MCF 10A (cell line): ENCODE data around the gene POLR3H. TPM values are rescaled to one million over a fixed set of nuclear protein-coding genes. Genes with fewer than 3 reads are reported as not detected.

Experiments used
- BruUV-seq: library from RNA; stranded (reverse); fragments of 400-500 nt; replicated peaks from 2 replicates; lab custom pipeline; 2021; lab: Mats Ljungman, UMichigan
- CTCF ChIA-PET: fragments of 300-600 bp; sonication (Branson Sonifier 250); formaldehyde crosslinking; extraction: SDS; loops from one replicate; lab custom pipeline; 2021; ENCODE audit warnings: antibody characterized with exemption, inconsistent platforms; lab: Yijun Ruan, JAX
- POLR2A ChIA-PET: fragments of 300-600, 350-650 bp; sonication (Branson Sonifier 250); formaldehyde crosslinking; extraction: SDS; loops from one replicate; lab custom pipeline; 2020; ENCODE audit warnings: antibody characterized with exemption, inconsistent platforms; lab: Yijun Ruan, JAX
- DNase-seq: peaks from one replicate; pipeline ENCODE4 v3.0.0-alpha.2; 2018; ENCODE audit not compliant: unreplicated experiment
- H3K27ac Mint-ChIP-seq: one replicate; pipeline ENCODE4 v1.8.0; 2022; ENCODE audit warnings: mild to moderate bottlenecking, low read depth, mixed read lengths; ENCODE audit not compliant: unreplicated experiment
- H3K27me3 Mint-ChIP-seq: one replicate; pipeline ENCODE4 v1.8.0; 2022; ENCODE audit warnings: mixed read lengths; ENCODE audit not compliant: insufficient read depth, unreplicated experiment
- H3K36me3 Mint-ChIP-seq: one replicate; pipeline ENCODE4 v1.8.0; 2022; ENCODE audit warnings: mild to moderate bottlenecking, moderate library complexity, mixed read lengths; ENCODE audit not compliant: insufficient read depth, unreplicated experiment
- H3K4me1 Mint-ChIP-seq: one replicate; pipeline ENCODE4 v1.8.0; 2022; ENCODE audit warnings: mixed read lengths; ENCODE audit not compliant: insufficient read depth, unreplicated experiment
- H3K4me3 Mint-ChIP-seq: one replicate; pipeline ENCODE4 v1.8.0; 2022; ENCODE audit warnings: mild to moderate bottlenecking, moderate library complexity, mixed read lengths; ENCODE audit not compliant: unreplicated experiment
- H3K9me3 Mint-ChIP-seq: one replicate; pipeline ENCODE4 v1.8.0; 2022; ENCODE audit warnings: mixed read lengths; ENCODE audit not compliant: unreplicated experiment
- intact Hi-C: fragments of 100-400 bp; cut with micrococcal nuclease; formaldehyde crosslinking; loops from 2 replicates; pipeline ENCODE4 v1.14.1; 2022
- total RNA-seq: library from RNA; stranded (reverse); gene quantifications from 2 replicates; pipeline ENCODE4 v1.2.3, GENCODE V29; 2022
- TF ChIP-seq, protein P1 (sequence below): fragments of 200-600 bp; IDR thresholded peaks from one replicate; pipeline ENCODE4 v1.8.0; 2022; ENCODE audit warnings: antibody characterized with exemption, mild to moderate bottlenecking; ENCODE audit not compliant: unreplicated experiment

The POLR3H gene
- total RNA-seq, 1 experiment from 2014 or later: 35.5 TPM

DNA sequence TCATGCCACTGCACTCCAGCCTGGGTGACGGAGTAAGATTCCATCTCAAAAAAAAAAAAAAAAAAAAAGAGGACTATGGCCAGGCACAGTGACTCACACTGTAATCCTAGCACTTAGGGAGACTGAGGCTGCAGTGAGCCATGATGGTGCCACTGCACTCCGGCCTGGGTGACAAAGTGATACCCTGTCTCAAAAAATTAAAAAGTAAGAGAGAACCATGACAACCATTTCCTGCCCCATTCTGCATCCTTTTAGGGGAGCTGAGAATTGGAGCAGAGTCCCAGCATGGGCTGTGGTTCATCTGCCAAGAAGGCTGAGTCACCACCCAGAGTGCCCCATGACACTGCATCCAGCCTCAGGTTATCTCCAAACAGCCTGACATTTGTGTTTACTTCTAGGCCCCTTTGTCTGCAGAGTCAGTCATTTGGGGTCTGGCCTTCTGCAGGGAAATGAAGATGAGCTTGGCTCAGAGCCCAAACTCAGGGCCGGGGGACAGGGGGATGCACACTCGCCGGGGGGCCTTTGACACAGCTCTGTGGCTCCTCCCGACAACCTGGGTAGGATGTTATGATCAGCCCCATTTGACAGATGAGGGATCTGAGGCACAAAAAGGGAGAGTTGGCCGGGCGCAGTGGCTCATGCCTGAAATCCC is 21.3 kb upstream of the POLR3H start:
- Mint-ChIP-seq H3K27ac (no peak overlapping the region), H3K36me3 (no peaks in the 10 kb centered on the region), H3K4me3 (no peak overlapping the region), H3K4me1 (peaks cover 8% of the 10 kb centered on the region), H3K27me3 (no peaks in the 10 kb centered on the region), H3K9me3 (no peaks in the 10 kb centered on the region)
- peak; percentile 82 for DNase-seq
- intact Hi-C loops: no loop called here
- TF ChIP-seq, protein P1, sequence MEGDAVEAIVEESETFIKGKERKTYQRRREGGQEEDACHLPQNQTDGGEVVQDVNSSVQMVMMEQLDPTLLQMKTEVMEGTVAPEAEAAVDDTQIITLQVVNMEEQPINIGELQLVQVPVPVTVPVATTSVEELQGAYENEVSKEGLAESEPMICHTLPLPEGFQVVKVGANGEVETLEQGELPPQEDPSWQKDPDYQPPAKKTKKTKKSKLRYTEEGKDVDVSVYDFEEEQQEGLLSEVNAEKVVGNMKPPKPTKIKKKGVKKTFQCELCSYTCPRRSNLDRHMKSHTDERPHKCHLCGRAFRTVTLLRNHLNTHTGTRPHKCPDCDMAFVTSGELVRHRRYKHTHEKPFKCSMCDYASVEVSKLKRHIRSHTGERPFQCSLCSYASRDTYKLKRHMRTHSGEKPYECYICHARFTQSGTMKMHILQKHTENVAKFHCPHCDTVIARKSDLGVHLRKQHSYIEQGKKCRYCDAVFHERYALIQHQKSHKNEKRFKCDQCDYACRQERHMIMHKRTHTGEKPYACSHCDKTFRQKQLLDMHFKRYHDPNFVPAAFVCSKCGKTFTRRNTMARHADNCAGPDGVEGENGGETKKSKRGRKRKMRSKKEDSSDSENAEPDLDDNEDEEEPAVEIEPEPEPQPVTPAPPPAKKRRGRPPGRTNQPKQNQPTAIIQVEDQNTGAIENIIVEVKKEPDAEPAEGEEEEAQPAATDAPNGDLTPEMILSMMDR: no peak
- no TSS peak for BruUV-seq
- CTCF ChIA-PET: interaction anchor here (0.6 to 1.0 kb wide), 2 partner anchors 16 to 53 kb away, joined by 3 read pairs; no protein-coding TSS in a partner anchor
- POLR2A ChIA-PET: interaction anchor here (0.6 to 2.8 kb wide), 4 partner anchors 22 to 75 kb away, joined by 3 to 23 read pairs (median 4); partner anchors contain the start of genes DESI1, PMM1, POLR3H and XRCC6

DNA sequence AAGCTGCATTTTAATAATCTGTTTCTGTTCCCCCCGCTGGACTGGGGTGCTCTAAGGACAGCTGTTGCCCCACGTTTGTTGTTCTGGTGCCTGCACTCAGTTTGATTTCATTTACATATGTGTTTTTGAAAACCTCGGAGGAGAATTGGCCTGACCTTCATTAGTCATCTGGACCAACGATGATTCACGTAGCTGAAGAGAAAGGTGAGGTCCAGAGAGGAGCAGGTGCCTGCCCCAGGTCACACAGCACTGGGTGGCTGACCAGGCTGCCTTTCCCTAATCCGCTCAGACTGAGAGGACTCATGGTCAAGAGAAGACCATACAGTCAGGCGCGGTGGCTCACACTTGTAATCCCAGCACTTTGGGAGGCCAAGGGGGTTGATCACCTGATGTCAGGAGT is 20.3 kb upstream of the POLR3H start:
- TF ChIP-seq, protein P1: no peak
- intact Hi-C loops: no loop called here
- POLR2A ChIA-PET: interaction anchor here (1.1 to 2.8 kb wide), 3 partner anchors 15 to 25 kb away, joined by 3 to 23 read pairs (median 4); partner anchors contain the start of genes PMM1 and POLR3H
- H3K27me3 Mint-ChIP-seq: no peaks in the 10 kb centered on the region
- peaks cover 8% of the 10 kb centered on the region for H3K4me1 Mint-ChIP-seq
- CTCF ChIA-PET: interaction anchor here (0.6 kb wide), 1 partner anchor 17 kb away, joined by 3 read pairs; no protein-coding TSS in a partner anchor
- no peak overlapping the region for H3K4me3 Mint-ChIP-seq
- H3K27ac Mint-ChIP-seq: no peak overlapping the region
- no TSS peak for BruUV-seq
- no peaks in the 10 kb centered on the region for H3K9me3 Mint-ChIP-seq
- H3K36me3 Mint-ChIP-seq: no peaks in the 10 kb centered on the region
- DNase-seq: peak; percentile 49

DNA sequence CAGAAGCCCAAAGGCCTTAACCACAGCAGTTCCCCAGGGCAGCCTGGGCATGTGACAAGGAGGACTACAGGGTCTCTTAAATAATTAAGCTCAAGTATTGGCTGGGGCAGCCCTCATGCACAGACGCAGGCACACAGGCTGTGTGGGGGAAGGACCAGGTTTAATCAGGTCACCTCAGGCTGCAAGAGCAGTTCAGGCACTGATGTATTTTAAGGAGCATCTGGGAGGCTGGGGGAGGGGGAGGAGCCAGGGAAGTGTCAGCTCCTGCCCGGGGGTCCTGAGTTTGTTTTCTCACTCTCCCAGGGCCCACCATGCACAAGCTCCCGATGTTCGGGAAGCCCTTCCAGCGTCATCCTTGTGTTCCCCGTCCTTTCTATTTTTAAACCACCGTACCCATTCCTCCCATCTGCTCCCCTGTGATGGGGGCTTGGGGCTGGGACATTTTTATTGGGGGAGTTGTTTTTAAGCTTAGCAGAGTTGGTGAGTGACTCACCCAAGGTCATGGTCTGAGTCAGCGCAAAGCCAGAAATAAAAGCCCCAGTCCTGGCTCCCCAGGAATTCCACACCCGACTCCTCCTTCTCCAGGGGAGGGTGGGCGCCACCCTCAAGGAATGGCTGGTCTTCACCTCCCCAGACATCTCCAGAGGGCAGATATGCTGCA is 18.9 kb upstream of the POLR3H start:
- Mint-ChIP-seq H3K4me3 (no peak overlapping the region), H3K4me1 (peaks cover 8% of the 10 kb centered on the region), H3K27ac (no peak overlapping the region), H3K36me3 (no peaks in the 10 kb centered on the region), H3K27me3 (no peaks in the 10 kb centered on the region), H3K9me3 (no peaks in the 10 kb centered on the region)
- no TSS peak for BruUV-seq
- intact Hi-C loops: no loop called here
- DNase-seq: peak; percentile 56
- ChIA-PET CTCF (no interaction called here), POLR2A (interaction anchor here (0.5 to 2.8 kb wide), 3 partner anchors 9 to 125 kb away, joined by 3 to 23 read pairs (median 3); partner anchors contain the start of genes PMM1 and SNU13)
- TF ChIP-seq, protein P1: no peak

DNA sequence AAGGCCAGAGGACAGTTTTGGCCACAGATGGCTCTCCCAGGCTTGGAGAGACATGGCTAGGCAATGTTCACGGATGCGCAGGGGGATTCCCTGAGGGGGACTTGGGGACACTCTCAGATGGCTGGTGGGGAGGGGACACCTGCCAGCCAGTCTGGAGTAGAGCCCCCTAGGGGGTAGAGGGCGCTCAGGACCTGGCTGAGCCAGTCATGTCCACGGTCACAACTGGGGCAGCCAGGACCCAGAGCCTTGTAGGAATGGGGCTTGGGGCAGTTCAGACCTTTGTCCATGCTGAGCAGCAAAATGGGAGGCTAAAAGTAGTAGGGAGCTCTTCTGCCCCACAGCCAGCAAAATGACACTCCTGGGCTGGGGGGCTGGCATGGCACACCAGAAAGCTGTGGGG is 18.2 kb upstream of the POLR3H start:
- BruUV-seq: no TSS peak
- Mint-ChIP-seq H3K36me3 (no peaks in the 10 kb centered on the region), H3K9me3 (no peaks in the 10 kb centered on the region), H3K4me1 (peaks cover 8% of the 10 kb centered on the region), H3K4me3 (no peak overlapping the region), H3K27me3 (no peaks in the 10 kb centered on the region), H3K27ac (no peak overlapping the region)
- CTCF ChIA-PET: interaction anchor here (0.5 kb wide), 1 partner anchor 8 kb away, joined by 3 read pairs; no protein-coding TSS in a partner anchor
- POLR2A ChIA-PET: interaction anchor here (0.5 kb wide), 1 partner anchor 126 kb away, joined by 3 read pairs; the partner anchor contains the start of gene SNU13
- TF ChIP-seq, protein P1: no peak
- intact Hi-C loops: no loop called here
- DNase-seq: no peak
